Cardiac ventricle fibroblast (primary cell): ENCODE data around the gene EPHA2. TPM values are rescaled to one million over a fixed set of nuclear protein-coding genes. Genes with fewer than 3 reads are reported as not detected.

Experiments
- total RNA-seq: library from RNA; depleted of rRNA; stranded (reverse); fragments of >200 nt; gene quantifications from 2 replicates; pipeline ENCODE4 v1.2.3, GENCODE V29; 2015

The EPHA2 gene
- 10.5 and 10.8 TPM in 2 replicates for total RNA-seq

DNA sequence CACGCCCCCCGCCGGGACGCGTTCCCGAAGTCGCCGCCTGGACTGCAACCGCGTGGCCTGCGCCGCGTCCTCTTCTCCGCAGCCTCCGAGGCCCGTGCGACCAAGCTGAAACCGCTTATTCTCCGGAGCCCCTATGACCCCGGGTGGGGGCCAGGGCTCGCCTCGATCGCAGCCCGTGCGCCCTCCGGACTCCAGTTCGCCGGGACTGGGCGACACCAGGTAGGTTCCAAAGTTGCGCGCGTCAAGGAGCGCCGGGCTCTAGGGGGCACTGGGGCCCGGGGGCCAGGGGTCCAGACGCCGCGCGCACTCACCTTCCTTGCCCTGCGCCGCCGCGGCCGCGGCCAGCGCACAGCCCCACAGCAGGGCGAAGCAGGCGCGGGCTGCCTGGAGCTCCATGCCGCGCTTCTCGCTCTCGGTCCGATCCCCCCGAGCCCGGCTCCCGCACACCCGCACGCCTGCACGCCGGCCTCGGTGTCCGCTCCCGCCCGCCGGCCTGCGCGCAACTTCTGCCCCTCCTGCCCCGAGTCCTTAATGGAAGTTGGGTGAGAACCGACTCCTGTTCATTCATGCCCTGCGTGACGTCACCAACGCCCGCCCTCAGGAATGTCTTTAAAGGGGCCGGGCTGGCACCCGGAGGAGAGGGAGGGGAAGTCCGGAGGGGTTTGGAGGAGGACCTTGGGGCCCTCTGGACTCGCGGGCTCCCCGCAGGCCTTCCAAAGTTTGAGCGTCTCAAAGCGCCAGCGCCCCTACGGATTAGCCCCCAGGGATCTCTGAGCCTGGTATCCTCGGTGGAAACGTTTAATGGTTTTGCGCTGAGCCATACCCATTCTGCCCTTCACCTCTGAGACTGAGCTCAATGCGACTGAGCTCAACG, at the start of gene EPHA2:
TSS of gene EPHA2 (minus strand) at position 533 of the 874 bp plus-strand sequence. CDS start at position 396, 137 bp downstream.

Other genes starting within 250 kb of the EPHA2 start
- 9.2 and 10.0 TPM in 2 replicates for gene ZBTB17, start 180.0 kb downstream of the EPHA2 start, total RNA-seq
- gene SRARP, start 151.8 kb downstream of the EPHA2 start, total RNA-seq: not detected in 2 replicates
- 0.10 and 0.25 TPM in 2 replicates for gene HSPB7, start 138.0 kb downstream of the EPHA2 start, total RNA-seq
- gene CLCNKA, start 134.0 kb downstream of the EPHA2 start, total RNA-seq: not detected in 2 replicates
- gene CLCNKB, start 112.3 kb downstream of the EPHA2 start, total RNA-seq: not detected in 2 replicates
- gene FAM131C, start 82.4 kb downstream of the EPHA2 start, total RNA-seq: 0.75 TPM in 1 of 2 replicates, not detected in the other
- gene ARHGEF19, start 56.6 kb upstream of the EPHA2 start, total RNA-seq: 11.7 and 11.9 TPM in 2 replicates
- 1.6 and 2.9 TPM in 2 replicates for gene CPLANE2, start 81.1 kb upstream of the EPHA2 start, total RNA-seq
- gene FBXO42, start 196.4 kb upstream of the EPHA2 start, total RNA-seq: 10.2 and 21.9 TPM in 2 replicates
- 78.3 and 78.5 TPM in 2 replicates for gene SZRD1, start 211.2 kb upstream of the EPHA2 start, total RNA-seq